ENCODE data around the gene MARK4. TPM values are rescaled to one million over a fixed set of nuclear protein-coding genes. Genes with fewer than 3 reads are reported as not detected.
"Not testable (repeated sequence)": the region's sequence is repeated elsewhere in the genome, so short reads cannot be mapped to it uniquely, and the experiment has no call there.

Gene MARK4
- total and polyA plus RNA-seq, 12 donors = 13.8 to 45.3 (median 32.0) TPM

GRCh38 chr19:45265375-45265774 lies 14.3 kb downstream of the MARK4 start:
- Histone ChIP-seq H3K4me3 (no peak overlapping the region), H3K27ac (no peak overlapping the region), H3K27me3 (no peaks in the 10 kb centered on the region), H3K9me3 (no peaks in the 10 kb centered on the region), H3K4me1 (no peaks in the 10 kb centered on the region), H3K36me3 (peaks cover 0 to 69% (median 10%) of the 10 kb centered on the region in 9 donors)
- DNase-seq (no peak), ATAC-seq (peak in 1 of 8 donors; percentile 11)
- no peak for TF ChIP-seq CTCF (IDR thresholded peaks at IDR 0.05)
- intact Hi-C loops (cut with DNase I) = no loop called here
- WGBS, 2 donors = 92 to 98% methylated on average over 5 of the region's 5 CpGs

- 93 to 94% methylated on average over 12 of the region's 12 CpGs for WGBS, 2 donors
- no peak for TF ChIP-seq CTCF (IDR thresholded peaks at IDR 0.05)
- no peak overlapping the region for H3K4me3 ChIP-seq
- intact Hi-C loops (cut with DNase I) = no loop called here
- ATAC-seq = no peak
- no peaks in the 10 kb centered on the region for H3K9me3 ChIP-seq
- peaks cover 0 to 81% (median 19%) of the 10 kb centered on the region in 9 donors for H3K36me3 ChIP-seq
- H3K27ac ChIP-seq = no peak overlapping the region
- peaks cover 0 to under 1% (median 0%) of the 10 kb centered on the region in 9 donors for H3K4me1 ChIP-seq
- H3K27me3 ChIP-seq = no peaks in the 10 kb centered on the region
- no peak for DNase-seq
Observed at GRCh38 chr19:45267296-45267695, 16.2 kb downstream of the MARK4 start.

GRCh38 chr19:45269939-45270338 lies 18.9 kb downstream of the MARK4 start:
- H3K9me3 ChIP-seq; intact Hi-C loops (cut with DNase I); H3K27ac ChIP-seq; H3K4me1 ChIP-seq; DNase-seq; H3K27me3 ChIP-seq; H3K4me3 ChIP-seq; ATAC-seq: not testable (repeated sequence)
- WGBS, 2 donors = 91 to 97% methylated on average over 13 of the region's 13 CpGs
- H3K36me3 ChIP-seq = peaks cover 0 to 92% (median 29%) of the 10 kb centered on the region in 9 donors

GRCh38 chr19:45271098-45271734 lies 20.1 kb downstream of the MARK4 start:
- Histone ChIP-seq H3K27ac (no peak overlapping the region), H3K27me3 (no peaks in the 10 kb centered on the region), H3K9me3 (no peaks in the 10 kb centered on the region), H3K4me3 (no peak overlapping the region), H3K4me1 (peaks cover 0 to 9% (median 0%) of the 10 kb centered on the region in 9 donors), H3K36me3 (peaks cover 0 to 98% (median 25%) of the 10 kb centered on the region in 9 donors)
- DNase-seq = no peak
- no peak for ATAC-seq
- TF ChIP-seq CTCF (IDR thresholded peaks at IDR 0.05) = no peak
- WGBS, 2 donors = 81 to 85% methylated on average over 21 of the region's 21 CpGs
- intact Hi-C loops (cut with DNase I) = no loop called here

- H3K9me3 ChIP-seq = no peaks in the 10 kb centered on the region
- H3K27ac ChIP-seq = no peak overlapping the region
- H3K4me3 ChIP-seq = no peak overlapping the region
- DNase-seq = no peak
- no peak for TF ChIP-seq CTCF (IDR thresholded peaks at IDR 0.05)
- H3K4me1 ChIP-seq = peaks cover 0 to 9% (median 0%) of the 10 kb centered on the region in 9 donors
- H3K27me3 ChIP-seq = no peaks in the 10 kb centered on the region
- no peak for ATAC-seq
- intact Hi-C loops (cut with DNase I) = no loop called here
- WGBS, 2 donors = 76 to 82% methylated on average over 7 of the region's 7 CpGs
- H3K36me3 ChIP-seq = peaks cover 0 to 97% (median 25%) of the 10 kb centered on the region in 9 donors
Observed at GRCh38 chr19:45271735-45272108, 20.7 kb downstream of the MARK4 start.
